HG02852 (cell line): ENCODE results near the gene C3orf20.
"Not testable (repeated sequence)": the region's sequence is repeated elsewhere in the genome, so short reads cannot be mapped to it uniquely, and the experiment has no call there.

Experiments used
- ATAC-seq: cut with Tn5 transposase; IDR thresholded peaks from one replicate; pipeline ENCODE4 v1.9.1; 2021; ENCODE audit warnings: mild to moderate bottlenecking, moderate library complexity; ENCODE audit not compliant: unreplicated experiment

C3orf20 gene

GRCh38 chr3:14649466-14649865, 25.5 kb upstream of the C3orf20 start:
- no peak for ATAC-seq

GRCh38 chr3:14650193-14650592, 24.7 kb upstream of the C3orf20 start:
- ATAC-seq: no peak

GRCh38 chr3:14651440-14652251, 23.3 kb upstream of the C3orf20 start, which contains the start of gene CCDC174:
Gene CCDC174, plus strand, starts transcription at chr3:14651762. Its CDS starts 75 bp downstream, at chr3:14651837.
- peak; percentile 99 for ATAC-seq

GRCh38 chr3:14652360-14652907, 22.5 kb upstream of the C3orf20 start:
- ATAC-seq: not testable (repeated sequence)

GRCh38 chr3:14657579-14657978, 17.4 kb upstream of the C3orf20 start:
- ATAC-seq: no peak

- no peak for ATAC-seq
Observed at GRCh38 chr3:14658978-14659377, 16.0 kb upstream of the C3orf20 start.

GRCh38 chr3:14660942-14661341, 14.0 kb upstream of the C3orf20 start:
- no peak for ATAC-seq

- ATAC-seq: no peak
Observed at GRCh38 chr3:14663396-14664135, 11.4 kb upstream of the C3orf20 start.

GRCh38 chr3:14664170-14664569, 10.8 kb upstream of the C3orf20 start:
- ATAC-seq: no peak

GRCh38 chr3:14672588-14672987, 2.4 kb upstream of the C3orf20 start:
- no peak for ATAC-seq

GRCh38 chr3:14676881-14677280, 1.9 kb downstream of the C3orf20 start:
- no peak for ATAC-seq

- ATAC-seq: no peak
Observed at GRCh38 chr3:14678015-14678503, 3.1 kb downstream of the C3orf20 start.

- no peak for ATAC-seq
Observed at GRCh38 chr3:14680115-14680514, 5.2 kb downstream of the C3orf20 start.

- no peak for ATAC-seq
Observed at GRCh38 chr3:14680716-14681115, 5.8 kb downstream of the C3orf20 start.

GRCh38 chr3:14684447-14684846, 9.5 kb downstream of the C3orf20 start:
- no peak for ATAC-seq

- no peak for ATAC-seq
Observed at GRCh38 chr3:14685179-14685578, 10.2 kb downstream of the C3orf20 start.

- ATAC-seq: no peak
Observed at GRCh38 chr3:14687360-14687759, 12.4 kb downstream of the C3orf20 start.

GRCh38 chr3:14688525-14688924, 13.6 kb downstream of the C3orf20 start:
- no peak for ATAC-seq

- ATAC-seq: no peak
Observed at GRCh38 chr3:14689247-14689980, 14.5 kb downstream of the C3orf20 start.

- ATAC-seq: peak; percentile 62
Observed at GRCh38 chr3:14691239-14691638, 16.3 kb downstream of the C3orf20 start.

GRCh38 chr3:14691719-14692118, 16.8 kb downstream of the C3orf20 start:
- ATAC-seq: no peak
